ENCODE results near the gene NXF1.

DNA sequence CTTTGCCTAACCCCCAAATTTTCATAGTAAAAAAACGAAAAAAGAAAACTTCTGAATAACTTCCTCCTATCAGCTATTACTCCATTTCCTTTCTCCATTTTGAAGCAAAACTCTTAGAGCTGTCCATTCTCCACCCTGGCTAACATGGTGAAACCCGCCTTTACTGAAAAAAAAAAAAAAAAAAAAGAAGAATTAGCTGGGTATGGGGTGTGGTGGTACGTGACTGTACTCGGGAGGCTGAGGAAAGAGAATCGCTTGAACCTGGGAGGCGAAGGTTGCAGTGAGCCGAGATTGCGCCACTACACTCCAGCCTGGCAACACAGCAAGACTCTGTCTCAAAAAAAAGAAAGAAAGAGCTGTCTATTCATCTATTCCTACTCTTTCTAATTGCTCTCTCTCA is 11.3 kb upstream of the NXF1 start:
- TF ChIP-seq, protein P1, sequence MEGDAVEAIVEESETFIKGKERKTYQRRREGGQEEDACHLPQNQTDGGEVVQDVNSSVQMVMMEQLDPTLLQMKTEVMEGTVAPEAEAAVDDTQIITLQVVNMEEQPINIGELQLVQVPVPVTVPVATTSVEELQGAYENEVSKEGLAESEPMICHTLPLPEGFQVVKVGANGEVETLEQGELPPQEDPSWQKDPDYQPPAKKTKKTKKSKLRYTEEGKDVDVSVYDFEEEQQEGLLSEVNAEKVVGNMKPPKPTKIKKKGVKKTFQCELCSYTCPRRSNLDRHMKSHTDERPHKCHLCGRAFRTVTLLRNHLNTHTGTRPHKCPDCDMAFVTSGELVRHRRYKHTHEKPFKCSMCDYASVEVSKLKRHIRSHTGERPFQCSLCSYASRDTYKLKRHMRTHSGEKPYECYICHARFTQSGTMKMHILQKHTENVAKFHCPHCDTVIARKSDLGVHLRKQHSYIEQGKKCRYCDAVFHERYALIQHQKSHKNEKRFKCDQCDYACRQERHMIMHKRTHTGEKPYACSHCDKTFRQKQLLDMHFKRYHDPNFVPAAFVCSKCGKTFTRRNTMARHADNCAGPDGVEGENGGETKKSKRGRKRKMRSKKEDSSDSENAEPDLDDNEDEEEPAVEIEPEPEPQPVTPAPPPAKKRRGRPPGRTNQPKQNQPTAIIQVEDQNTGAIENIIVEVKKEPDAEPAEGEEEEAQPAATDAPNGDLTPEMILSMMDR (IDR thresholded peaks at IDR 0.05) = no peak
- no peak for TF ChIP-seq EP300 (IDR thresholded peaks at IDR 0.05)
